ENCODE measurements around the gene PRDM16.

The PRDM16 gene

DNA sequence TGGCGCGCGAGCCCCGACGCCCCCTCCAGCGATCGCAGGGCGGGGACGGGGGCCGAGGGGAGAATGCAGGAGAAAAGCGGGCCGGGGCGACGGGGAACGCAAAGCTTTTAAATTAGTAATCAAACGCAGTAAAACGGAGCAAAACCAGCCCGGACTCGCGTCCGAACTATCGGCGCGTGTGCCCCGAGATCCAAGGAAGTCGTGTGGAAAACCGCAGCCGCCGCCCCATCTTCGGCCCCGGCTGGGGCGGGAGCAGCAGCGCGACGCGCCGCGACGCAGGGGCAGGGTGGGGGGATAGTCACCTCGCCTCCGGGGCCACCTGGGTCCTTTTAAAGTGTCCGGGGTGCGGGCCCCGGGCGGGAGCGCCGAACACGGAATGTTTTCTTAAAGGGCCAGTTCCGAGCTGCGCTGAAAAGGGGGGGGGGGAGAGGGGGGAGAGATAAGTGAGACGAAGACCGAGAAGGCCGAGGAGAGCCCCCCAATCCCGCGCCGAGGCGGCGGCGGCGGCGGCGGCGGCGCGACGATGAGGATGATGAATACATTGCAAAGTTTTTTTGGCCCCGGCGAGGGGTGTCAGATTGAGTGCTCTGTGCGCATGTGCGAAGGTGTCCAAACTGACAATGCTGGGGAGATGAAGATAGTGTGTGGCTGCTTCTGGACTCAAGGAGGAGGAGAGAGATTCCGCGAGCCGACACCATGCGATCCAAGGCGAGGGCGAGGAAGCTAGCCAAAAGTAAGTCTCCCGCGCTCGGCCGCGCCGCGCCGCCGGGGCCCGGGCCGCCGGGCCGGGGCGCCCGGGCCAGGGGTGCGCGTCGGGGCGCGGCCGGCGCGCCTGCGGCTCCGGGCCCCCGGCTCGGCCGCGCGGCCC lies at the start of gene PRDM16:
Gene PRDM16, plus strand, starts transcription at position 640 of the 868 bp plus-strand sequence. Its CDS starts 57 bp downstream, at position 697.
- DNase-seq, result no peak

- no peak for DNase-seq
These were observed 49.4 kb upstream of the PRDM16 start for GRCh38 chr1:3019516-3020051.

DNA sequence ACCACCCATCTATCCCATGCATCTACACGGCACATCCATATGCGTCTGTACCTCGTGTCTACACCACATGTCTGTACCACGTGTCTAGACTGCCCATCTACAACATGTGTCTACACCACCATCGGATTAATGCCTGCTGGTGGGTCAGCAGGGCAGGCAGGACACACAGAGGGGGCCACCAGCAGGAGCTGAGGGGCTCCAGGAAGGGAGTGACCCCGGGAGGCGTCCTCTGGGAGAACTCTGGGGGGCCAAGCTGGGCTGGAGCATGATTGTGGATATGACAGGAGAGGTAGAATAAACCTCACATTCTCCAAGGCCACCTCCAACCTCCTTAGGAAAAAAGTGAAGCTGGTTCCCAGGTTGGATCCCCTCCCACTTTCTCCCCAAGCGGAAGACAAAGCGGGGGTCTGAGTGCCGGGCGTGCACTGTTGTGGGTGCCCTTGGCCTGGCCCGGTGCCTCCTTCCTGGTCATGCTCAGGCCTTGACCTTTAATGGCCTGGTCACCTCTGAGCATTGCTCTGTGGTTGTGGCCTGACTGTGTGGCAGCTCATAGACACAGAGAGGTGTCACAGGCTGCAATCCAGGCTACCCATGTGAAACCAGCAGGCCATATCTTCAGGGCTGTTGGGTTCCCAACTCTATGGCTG lies 48.6 kb upstream of the PRDM16 start:
- no peak for DNase-seq

GRCh38 chr1:3021233-3021671 lies 47.8 kb upstream of the PRDM16 start, which contains the start of gene ACTRT2:
ACTRT2 (plus strand) TSS chr1:3021467; CDS start chr1:3021687, 220 bp downstream.
- no peak for DNase-seq

- no peak for DNase-seq
These were observed 47.1 kb upstream of the PRDM16 start for GRCh38 chr1:3021801-3022401.

- DNase-seq, result no peak
These were observed 46.5 kb upstream of the PRDM16 start for GRCh38 chr1:3022511-3022973.

DNA sequence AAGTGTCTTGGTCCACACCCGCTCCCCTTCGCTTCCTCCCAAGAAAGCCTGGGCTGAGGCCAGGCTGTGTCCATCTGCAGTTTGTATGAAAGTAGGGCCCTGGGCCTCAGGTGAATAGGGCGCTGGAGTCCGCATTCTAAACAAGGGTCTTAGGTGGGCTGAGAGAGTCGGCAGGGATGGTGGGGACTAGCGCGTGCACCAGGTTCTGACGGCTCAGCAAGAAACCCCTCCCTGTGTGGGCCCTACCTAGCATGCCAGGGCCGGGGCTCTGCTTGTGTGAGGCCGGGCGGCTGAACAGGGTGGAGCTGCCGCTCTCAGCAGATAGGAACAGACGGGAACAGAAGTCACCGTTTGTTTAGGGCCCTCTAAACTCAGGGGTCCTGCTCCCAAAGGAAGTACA lies 46.0 kb upstream of the PRDM16 start:
- no peak for DNase-seq

DNA sequence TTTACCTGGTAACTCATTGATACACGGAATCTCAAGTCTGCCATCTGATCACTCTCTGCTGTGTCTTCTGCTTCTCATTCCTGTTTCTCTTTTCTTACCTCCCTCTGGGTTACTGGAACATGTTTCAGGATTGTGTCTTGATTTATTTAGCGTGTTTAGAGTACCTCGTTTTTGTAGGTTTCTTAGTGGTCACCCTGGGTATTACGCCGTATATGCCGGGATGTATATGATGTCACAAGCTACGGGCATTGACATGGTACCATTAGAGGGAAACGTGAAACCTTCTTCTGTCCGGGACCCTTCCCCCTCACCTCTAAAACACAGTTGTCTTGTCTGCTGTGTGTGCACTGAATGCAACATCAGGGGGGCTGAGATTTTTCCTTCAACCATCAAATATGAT lies 45.0 kb upstream of the PRDM16 start:
- no peak for DNase-seq

DNA sequence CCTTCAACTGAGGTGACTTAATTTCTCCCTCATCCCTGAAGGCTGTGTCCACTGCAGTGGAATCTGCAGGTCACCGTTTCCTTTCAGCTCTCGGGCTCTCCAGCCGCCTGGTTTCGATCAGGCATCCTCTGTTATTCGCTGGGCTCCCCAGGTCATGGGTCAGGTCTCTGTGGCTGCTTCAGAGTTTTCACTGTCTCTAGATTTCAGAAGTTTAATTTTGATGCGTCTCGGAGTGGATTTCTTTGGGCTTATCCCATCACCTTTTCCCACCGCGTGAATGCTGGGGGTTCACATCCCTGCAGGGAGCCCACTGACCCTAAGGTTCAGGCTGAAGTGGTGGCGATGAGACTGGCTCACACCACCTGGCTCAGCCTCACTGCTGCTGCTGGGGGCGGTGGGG lies 44.4 kb upstream of the PRDM16 start:
- no peak for DNase-seq

DNA sequence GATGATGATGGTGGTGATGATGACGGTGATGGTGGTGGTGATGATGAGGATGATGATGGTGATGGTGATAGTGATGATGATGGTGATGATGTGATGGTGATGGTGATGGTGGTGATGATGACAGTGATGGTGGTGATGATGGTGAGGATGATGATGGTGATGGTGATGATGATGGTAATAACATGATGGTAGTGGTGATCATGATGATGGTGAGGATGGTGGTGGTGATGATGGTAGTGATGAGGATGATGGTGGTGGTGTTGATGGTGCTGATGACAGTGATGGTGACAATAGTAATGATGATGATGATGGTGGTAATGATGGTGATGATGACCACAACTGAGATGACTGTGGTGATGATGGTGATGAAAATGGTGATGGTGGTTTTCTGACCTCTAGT lies 42.9 kb upstream of the PRDM16 start:
- no peak for DNase-seq

DNA sequence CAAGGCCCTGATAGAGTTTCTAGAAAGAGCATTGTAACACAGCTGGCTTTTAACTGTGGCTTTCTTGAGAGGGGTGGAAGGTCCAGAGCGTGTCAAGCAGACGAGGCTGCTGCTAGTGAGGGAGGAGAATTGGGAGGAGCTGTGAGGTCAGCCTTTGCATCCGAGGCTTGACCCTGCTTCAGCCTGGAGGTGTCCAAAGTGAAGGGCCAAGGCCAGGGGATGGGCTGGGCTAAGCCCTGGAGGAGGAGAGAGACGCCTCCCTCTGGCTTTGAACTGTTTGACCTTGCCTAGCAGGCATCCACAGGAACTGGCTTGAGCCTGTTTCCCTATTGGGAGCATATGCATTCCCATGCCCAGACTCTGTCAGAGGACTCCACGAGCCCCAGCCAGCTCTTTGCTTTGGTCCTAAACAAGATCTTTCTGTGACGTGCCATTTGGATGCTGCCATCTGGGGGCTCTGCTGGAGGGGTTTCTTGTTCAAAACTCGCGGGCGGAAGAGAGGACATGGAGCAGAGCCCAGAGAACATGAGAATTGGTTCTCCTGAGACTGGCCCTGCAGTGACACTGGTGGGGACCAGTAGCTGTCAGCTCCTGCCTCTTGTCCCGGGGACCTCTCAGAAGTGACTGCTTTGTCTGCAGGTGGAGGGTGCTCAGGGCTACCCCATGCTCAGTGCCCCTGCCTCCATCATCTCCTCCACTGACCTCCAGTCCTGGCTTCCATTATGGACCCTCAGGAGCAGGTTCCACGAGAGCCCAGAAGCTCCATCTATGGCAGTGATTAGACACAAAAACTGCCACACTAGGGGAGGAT lies 42.2 kb upstream of the PRDM16 start:
- DNase-seq, result no peak

- no peak for DNase-seq
These were observed 41.2 kb upstream of the PRDM16 start for GRCh38 chr1:3027611-3028371.

- DNase-seq, result no peak
These were observed 40.3 kb upstream of the PRDM16 start for GRCh38 chr1:3028531-3029282.

DNA sequence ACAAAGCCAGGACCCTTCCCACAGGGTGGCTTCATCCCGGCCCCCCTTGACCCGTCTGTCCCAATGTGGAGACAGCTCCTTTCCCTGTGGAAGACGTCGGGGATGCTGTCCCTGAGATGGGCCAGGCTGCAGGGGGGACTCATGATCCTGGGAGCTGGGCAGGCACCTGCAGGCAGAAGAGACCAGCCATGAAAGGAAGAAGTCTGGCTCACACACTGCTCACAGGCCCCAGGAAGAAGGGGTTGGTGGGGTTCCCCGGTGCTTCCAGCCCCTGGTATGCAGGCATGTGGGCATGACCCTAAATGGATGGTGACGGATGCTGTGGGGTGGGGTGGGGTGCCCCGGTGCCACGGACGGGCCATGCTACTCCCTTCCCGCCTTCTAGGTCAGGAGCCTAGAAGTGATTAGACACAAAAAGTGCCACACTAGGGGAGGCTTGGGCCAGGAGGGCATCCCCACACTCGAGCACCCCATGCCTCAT lies 39.5 kb upstream of the PRDM16 start:
- DNase-seq, result no peak

DNA sequence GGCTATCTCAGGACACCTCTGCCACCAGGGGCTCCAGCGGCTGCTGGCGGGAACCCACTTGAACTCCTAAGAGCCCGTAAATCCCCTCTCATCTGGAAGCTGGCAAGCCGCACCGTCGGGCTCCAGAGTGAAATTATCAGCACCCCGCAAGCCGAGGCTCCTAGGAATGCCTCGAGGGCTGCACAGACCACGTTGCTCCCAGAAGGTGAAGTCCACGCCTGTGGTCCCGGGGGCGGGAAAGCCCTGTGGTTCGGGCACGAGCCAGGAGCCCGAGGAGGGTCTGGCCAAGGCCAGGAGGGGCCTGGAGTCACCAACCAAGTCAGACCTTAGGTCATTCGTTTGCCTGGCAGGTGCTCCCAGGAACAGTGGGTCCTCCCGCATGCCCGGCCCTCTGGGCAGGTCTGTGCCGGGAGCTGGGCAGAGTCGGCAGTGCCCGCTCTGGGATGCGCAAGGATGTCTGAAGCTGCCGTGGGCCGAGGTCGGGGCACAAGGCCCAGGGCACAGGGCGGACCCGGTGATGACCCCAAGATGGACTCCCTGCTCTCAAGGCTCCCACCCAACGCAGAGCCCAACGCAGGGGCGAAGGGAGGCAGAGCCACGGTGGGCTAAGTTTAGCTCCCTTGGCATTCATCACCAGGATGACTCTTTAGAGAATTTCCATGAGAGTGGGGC lies 38.9 kb upstream of the PRDM16 start:
- DNase-seq, result no peak

DNA sequence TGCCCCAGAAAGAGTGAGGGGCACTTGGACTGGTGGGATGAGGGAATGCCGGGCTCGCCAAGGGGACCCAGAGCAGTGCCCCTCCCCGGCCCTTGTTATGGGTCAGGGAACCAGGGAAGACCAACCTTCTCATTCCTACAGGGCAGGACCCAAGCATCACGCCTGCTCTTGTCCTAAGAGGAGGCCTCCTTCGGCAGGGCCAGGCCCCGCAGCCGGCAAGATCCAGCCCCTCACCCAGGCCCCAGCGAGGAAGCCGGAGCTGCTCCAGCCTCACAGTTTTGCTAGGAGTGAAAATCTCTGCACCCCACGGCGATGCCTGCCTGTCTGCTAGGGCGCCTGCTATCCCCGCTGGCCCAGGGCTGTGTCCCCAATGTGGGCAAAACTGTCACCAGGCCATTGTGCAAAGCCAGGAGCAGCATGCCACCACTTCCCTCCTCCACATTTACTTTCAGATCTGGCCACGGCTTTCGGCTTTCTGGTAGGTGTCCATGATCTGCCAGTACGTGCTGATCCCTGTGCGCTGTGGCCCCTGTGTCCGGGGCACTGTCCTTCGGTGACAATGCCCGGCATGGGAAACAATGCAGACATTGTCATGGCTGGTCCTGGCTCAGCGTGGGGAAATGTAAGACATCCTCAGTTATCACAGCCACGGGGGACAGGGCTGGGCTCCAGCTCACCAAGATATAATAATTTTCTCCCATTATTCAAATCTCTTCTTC lies 38.2 kb upstream of the PRDM16 start:
- DNase-seq, result no peak

DNA sequence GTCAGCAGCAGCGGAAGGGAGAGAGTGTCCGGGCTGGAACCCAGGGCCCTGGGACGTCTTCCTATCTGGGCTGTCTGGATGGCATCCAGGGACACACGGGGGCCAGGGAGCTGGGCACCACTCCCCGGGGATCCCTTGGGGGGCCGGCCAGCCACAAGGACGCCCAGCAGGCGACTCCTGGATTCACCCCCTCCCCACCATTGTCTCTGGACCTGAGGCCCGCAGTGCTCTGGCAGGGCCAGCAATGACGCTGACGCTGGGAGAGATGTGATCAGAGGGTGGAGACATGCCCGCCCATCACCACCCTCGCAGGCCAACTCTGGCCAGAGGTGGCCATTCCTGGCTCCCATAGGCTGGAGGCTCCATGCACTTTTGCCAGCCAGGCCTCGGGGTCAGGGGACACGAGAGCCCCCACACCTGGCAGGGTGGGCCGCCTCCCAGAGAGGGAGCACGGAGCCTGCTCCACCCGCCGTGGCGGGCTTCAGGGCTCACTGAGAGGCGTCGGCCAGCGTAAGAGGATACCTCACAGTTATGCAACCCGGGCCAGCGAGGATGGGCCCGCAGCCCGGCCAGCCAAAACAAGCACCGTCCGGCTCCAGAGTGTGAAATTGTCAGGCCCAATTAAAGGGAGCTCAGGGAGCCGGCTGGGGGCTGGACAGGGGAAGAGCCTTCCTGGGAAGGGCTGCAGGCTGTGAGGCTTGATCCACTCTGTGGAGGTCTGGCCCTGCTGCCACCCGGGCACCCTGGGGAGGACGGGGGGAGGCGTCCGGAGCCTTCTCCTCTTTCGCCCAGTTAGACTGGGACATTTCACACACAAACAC lies 37.4 kb upstream of the PRDM16 start:
- DNase-seq, result no peak

GRCh38 chr1:3032371-3033039 lies 36.5 kb upstream of the PRDM16 start:
- no peak for DNase-seq

All from OCI-M1 (cell line).